Mesenchymal stem cell (in vitro differentiated cells and primary cell): ENCODE measurements around the gene MEAK7.
A peak's percentile ranks its signal among the peaks of the same experiment; 100 is the strongest.

Experiments
- DNase-seq: peaks from one replicate; pipeline ENCODE4 v3.0.0-alpha.2; 2013
- H2AFZ ChIP-seq: one replicate; pipeline ENCODE4 v1.6.1; 2013; ENCODE audit warnings: low read depth, mild to moderate bottlenecking, control low read depth, inconsistent platforms, low read length, moderate library complexity
- H2AK5ac ChIP-seq: 2 replicates; pipeline ENCODE4 v1.6.1; 2013; ENCODE audit warnings: low read length, moderate library complexity, mild to moderate bottlenecking, inconsistent platforms; ENCODE audit not compliant: severe bottlenecking
- H2BK120ac ChIP-seq: one replicate; pipeline ENCODE4 v1.6.1; 2013; ENCODE audit warnings: low read depth, mild to moderate bottlenecking, inconsistent platforms, low read length, moderate library complexity
- H2BK12ac ChIP-seq, 2 experiments: one replicate each; pipeline ENCODE4 v1.6.1; 2013; ENCODE audit warnings: inconsistent platforms in 2 of 2, low read length in 2 of 2, mild to moderate bottlenecking in 2 of 2, moderate library complexity in 2 of 2, control low read depth in 1 of 2
- H2BK15ac ChIP-seq: one replicate; pipeline ENCODE4 v1.6.1; 2013; ENCODE audit warnings: mild to moderate bottlenecking, low read depth, inconsistent platforms; ENCODE audit not compliant: poor library complexity, severe bottlenecking
- H2BK5ac ChIP-seq: 2 replicates; pipeline ENCODE4 v1.6.1; 2013; ENCODE audit warnings: low read depth, mild to moderate bottlenecking, low read length, control low read depth, inconsistent platforms; ENCODE audit not compliant: poor library complexity, severe bottlenecking
- H3K14ac ChIP-seq, 2 experiments: one replicate each; pipeline ENCODE4 v1.6.1; 2013; ENCODE audit warnings: inconsistent platforms in 2 of 2, low read length in 2 of 2, control low read depth in 1 of 2, mild to moderate bottlenecking in 1 of 2, moderate library complexity in 1 of 2
- H3K18ac ChIP-seq, 2 experiments: one replicate each; pipeline ENCODE4 v1.6.1; 2013; ENCODE audit warnings: inconsistent platforms in 2 of 2, low read length in 2 of 2, control low read depth in 1 of 2, low read depth in 1 of 2, mild to moderate bottlenecking in 1 of 2
- H3K23ac ChIP-seq, 2 experiments: one replicate each; pipeline ENCODE4 v1.6.1; 2013; ENCODE audit warnings: inconsistent platforms in 2 of 2, low read length in 2 of 2, mild to moderate bottlenecking in 2 of 2, moderate library complexity in 2 of 2, control low read depth in 1 of 2
- H3K27ac ChIP-seq: 2 replicates; pipeline ENCODE4 v1.5.1; 2013; ENCODE audit warnings: mild to moderate bottlenecking, moderate library complexity, low read length, control low read depth, inconsistent platforms; ENCODE audit not compliant: poor library complexity, severe bottlenecking
- H3K27me3 ChIP-seq, 2 experiments: 2 replicates each; pipeline versions ENCODE4 v1.6.1 to v1.7.0; 2013; ENCODE audit warnings: low read length in 2 of 2, mild to moderate bottlenecking in 2 of 2, moderate library complexity in 2 of 2, control low read depth in 1 of 2, inconsistent platforms in 1 of 2; ENCODE audit not compliant: control insufficient read depth in 1 of 2, insufficient read depth in 1 of 2
- H3K36me3 ChIP-seq, 2 experiments: 2 replicates each; pipeline versions ENCODE4 v1.6.1 to v1.7.0; 2013; ENCODE audit warnings: low read length in 2 of 2, control low read depth in 1 of 2, inconsistent platforms in 1 of 2, low read depth in 1 of 2, mild to moderate bottlenecking in 1 of 2; ENCODE audit not compliant: insufficient read depth in 2 of 2, control insufficient read depth in 1 of 2
- H3K4ac ChIP-seq, 2 experiments: one replicate each; pipeline ENCODE4 v1.6.1; 2013; ENCODE audit warnings: inconsistent platforms in 2 of 2, low read length in 2 of 2, mild to moderate bottlenecking in 2 of 2, moderate library complexity in 2 of 2, control low read depth in 1 of 2, low read depth in 1 of 2
- H3K4me1 ChIP-seq: 2 replicates; pipeline ENCODE4 v1.6.1; 2013; ENCODE audit warnings: low read depth, low read length, control low read depth; ENCODE audit not compliant: control insufficient read depth, insufficient read depth
- H3K4me2 ChIP-seq: 2 replicates; pipeline ENCODE4 v1.6.1; 2013; ENCODE audit warnings: low read length, mild to moderate bottlenecking, inconsistent platforms; ENCODE audit not compliant: poor library complexity, severe bottlenecking
- H3K4me3 ChIP-seq, 2 experiments: 2 replicates each; pipeline versions ENCODE4 v1.5.1 to v1.7.0; 2013; ENCODE audit warnings: low read length in 2 of 2, mild to moderate bottlenecking in 2 of 2, control low read depth in 1 of 2, low read depth in 1 of 2; ENCODE audit not compliant: insufficient read depth in 1 of 2
- H3K79me1 ChIP-seq: replicated peaks from 2 replicates; pipeline ENCODE4 v1.6.1; 2013; ENCODE audit warnings: mild to moderate bottlenecking, control low read depth, low read length, inconsistent platforms; ENCODE audit not compliant: poor library complexity, severe bottlenecking
- H3K9ac ChIP-seq: 2 replicates; pipeline ENCODE4 v1.7.0; 2013; ENCODE audit warnings: mild to moderate bottlenecking, low read length, moderate library complexity
- H3K9me3 ChIP-seq: 2 replicates; pipeline ENCODE4 v1.7.0; 2013; ENCODE audit warnings: mild to moderate bottlenecking, low read length; ENCODE audit not compliant: control insufficient read depth
- H4K8ac ChIP-seq: one replicate; pipeline ENCODE4 v1.6.1; 2013; ENCODE audit warnings: inconsistent platforms, mild to moderate bottlenecking, low read length, moderate library complexity
- H4K91ac ChIP-seq: one replicate; pipeline ENCODE4 v1.6.1; 2013; ENCODE audit warnings: mild to moderate bottlenecking, low read length, inconsistent platforms
- WGBS: methylation state at CpG from one replicate; pipeline ENCODE4 v1.1.7; 2013; ENCODE audit warnings: mixed read lengths; 5-methylcytosine and 5-hydroxymethylcytosine counted together

Gene MEAK7

DNA sequence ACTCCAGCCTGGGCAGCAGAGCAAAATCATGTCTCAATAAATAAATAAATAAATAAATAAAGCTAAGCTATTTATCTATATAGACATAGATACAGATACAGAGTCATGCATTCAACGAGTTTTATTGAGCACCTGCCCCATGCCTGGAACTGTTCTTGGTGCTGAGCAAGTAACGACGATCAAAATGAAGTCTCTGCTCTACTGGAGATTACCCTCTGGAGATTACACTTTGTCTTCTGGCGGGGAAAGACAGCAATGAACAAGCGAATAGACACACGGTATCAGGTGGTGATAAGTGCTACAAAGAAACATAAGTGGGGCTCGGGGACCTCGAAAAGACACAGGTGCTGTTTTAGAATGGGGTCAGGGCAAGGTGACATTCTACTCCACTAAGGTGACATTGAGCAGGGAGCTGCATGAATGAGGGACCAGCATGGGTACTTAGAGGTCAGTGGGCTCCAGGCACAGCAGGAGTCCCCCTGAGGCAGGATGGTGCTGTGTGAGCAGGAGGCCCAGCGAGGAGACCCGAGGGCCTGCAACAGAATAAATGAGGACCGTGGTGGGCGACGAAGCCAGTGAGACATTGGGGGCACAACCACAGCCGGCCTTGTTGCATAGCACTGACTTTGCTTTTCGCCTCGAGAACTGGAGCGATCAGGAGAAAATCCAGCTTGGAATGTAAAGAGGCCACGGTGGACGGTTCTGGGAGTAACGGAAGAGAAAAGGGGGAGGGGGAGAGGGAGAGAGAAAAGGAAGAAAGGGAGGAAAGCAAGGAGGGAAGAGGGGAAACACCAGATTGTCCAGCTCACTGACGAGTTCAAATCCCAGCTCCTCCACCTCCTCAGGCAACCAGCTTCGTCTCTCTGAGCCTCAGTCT is 42.4 kb upstream of the MEAK7 start:
- Histone ChIP-seq H2AK5ac (no peak overlapping the region), H3K23ac (no peak overlapping the region)
- WGBS, result 80% methylated on average over 22 of the region's 22 CpGs

DNA sequence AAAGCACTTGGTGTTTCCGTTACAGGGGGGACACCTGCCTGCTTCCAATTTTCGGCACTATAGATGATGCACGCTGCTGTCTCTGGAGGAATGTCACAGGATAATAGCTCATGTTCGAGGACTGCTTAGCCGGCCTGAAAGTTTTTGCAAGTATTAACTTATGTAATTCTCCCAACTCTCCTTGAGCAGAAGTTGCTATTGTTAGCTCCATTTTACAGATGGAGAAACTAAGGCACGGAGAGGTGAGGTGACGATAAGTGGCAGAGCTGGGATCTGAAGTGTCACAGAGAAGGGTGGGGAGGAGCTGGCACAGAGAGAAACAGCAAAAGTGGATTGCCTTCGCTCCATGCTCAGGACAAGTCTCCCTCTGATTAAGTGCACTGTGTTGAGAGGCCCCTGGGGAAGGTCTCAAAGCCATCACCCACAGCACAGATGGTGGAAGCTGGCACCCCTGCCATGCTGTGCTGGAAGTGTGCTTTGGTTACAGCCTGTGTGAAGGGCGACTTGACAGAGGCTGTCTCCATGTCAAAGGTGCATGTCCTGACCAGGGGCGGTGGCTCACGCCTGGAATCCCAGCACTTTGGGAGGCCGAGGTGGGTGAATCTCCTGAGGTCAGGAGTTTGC is 40.8 kb upstream of the MEAK7 start:
- H3K18ac ChIP-seq, result no peak overlapping the region
- peaks cover 30% of the 10 kb centered on the region for H3K4me1 ChIP-seq
- no peak overlapping the region for H4K8ac ChIP-seq
- no peak overlapping the region for H3K9ac ChIP-seq
- peaks cover 0 to 14% of the 10 kb centered on the region in 2 experiments for H3K27me3 ChIP-seq
- no peak for DNase-seq
- H3K9me3 ChIP-seq, result no peaks in the 10 kb centered on the region
- no peak overlapping the region for H3K4me3 ChIP-seq
- no peak overlapping the region for H3K14ac ChIP-seq
- WGBS, result 86% methylated on average over 12 of the region's 12 CpGs
- H2BK12ac ChIP-seq, result no peak overlapping the region
- H2BK15ac ChIP-seq, result no peak overlapping the region
- no peaks in the 10 kb centered on the region for H3K79me1 ChIP-seq
- no peak overlapping the region for H3K23ac ChIP-seq
- no peak overlapping the region for H3K4ac ChIP-seq
- no peak overlapping the region for H2BK120ac ChIP-seq
- H3K36me3 ChIP-seq, result no peaks in the 10 kb centered on the region
- H4K91ac ChIP-seq, result no peak overlapping the region
- H2AFZ ChIP-seq, result no peak overlapping the region
- no peak overlapping the region for H3K27ac ChIP-seq
- H3K4me2 ChIP-seq, result no peak overlapping the region
- no peak overlapping the region for H2AK5ac ChIP-seq
- H2BK5ac ChIP-seq, result no peak overlapping the region

More for the DNA sequence above, 42.4 kb upstream of the MEAK7 start:
- no peak overlapping the region for H3K4ac ChIP-seq
- no peak overlapping the region for H2BK120ac ChIP-seq
- no peak overlapping the region for H3K9ac ChIP-seq
- H4K91ac ChIP-seq, result no peak overlapping the region
- no peak overlapping the region for H2AFZ ChIP-seq
- no peaks in the 10 kb centered on the region for H3K79me1 ChIP-seq
- H3K36me3 ChIP-seq, result no peaks in the 10 kb centered on the region
- H2BK15ac ChIP-seq, result no peak overlapping the region
- H2BK5ac ChIP-seq, result no peak overlapping the region
- H4K8ac ChIP-seq, result no peak overlapping the region
- no peak overlapping the region for H3K4me3 ChIP-seq
- no peak for DNase-seq
- no peak overlapping the region for H3K18ac ChIP-seq
- H2BK12ac ChIP-seq, result no peak overlapping the region
- H3K4me2 ChIP-seq, result no peak overlapping the region
- H3K27me3 ChIP-seq, result peaks cover 0 to 14% of the 10 kb centered on the region in 2 experiments
- peaks cover 30% of the 10 kb centered on the region for H3K4me1 ChIP-seq
- H3K27ac ChIP-seq, result no peak overlapping the region
- no peaks in the 10 kb centered on the region for H3K9me3 ChIP-seq
- H3K14ac ChIP-seq, result no peak overlapping the region

DNA sequence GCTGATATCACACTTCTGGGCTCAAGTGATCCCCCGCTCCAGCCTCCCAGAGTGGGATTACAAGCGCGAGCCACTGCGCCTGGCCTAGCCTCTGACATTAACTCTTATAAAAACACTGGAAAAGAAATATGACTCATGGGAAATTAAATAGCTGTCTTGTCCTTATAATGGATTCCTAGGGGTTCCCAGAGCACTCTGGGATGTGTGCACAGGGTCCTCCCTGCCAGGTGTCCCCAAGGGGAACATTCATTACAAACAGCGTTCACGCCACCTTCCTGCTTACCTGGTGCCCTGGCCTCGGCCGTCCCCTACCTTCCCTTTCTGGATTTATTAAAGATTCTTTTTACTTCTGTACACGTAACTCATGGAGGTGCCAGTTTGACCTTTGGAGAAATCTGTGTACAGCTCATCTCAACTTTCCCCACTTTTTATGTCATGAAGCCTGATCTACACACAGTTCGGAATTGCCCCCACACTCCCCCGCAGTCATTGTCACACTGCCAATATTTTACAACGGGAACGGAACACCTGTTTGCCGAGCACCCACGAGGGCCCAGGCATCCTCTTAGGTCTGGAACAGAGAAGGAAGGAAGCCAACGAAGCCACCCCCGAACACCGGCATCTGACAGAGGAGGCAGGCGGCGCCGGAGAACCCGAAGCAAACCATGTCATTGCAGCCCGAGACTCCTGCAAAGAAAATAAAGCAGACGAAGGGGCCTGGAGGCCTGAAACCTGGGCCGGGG is 39.7 kb upstream of the MEAK7 start:
- Histone ChIP-seq H3K27me3 (peaks cover 0 to 14% of the 10 kb centered on the region in 2 experiments), H2BK5ac (no peak overlapping the region), H2BK120ac (no peak overlapping the region), H2AFZ (no peak overlapping the region), H3K4ac (no peak overlapping the region), H3K18ac (no peak overlapping the region), H3K4me2 (no peak overlapping the region), H2AK5ac (peak overlapping the region; percentile 22), H3K9me3 (no peaks in the 10 kb centered on the region), H2BK12ac (peak overlapping the region in 1 of 2 experiments; percentile 31), H4K8ac (no peak overlapping the region), H3K79me1 (no peaks in the 10 kb centered on the region), H3K23ac (no peak overlapping the region), H4K91ac (no peak overlapping the region), H3K4me3 (no peak overlapping the region), H3K36me3 (no peaks in the 10 kb centered on the region), H3K9ac (no peak overlapping the region), H3K14ac (no peak overlapping the region), H3K4me1 (peaks cover 27% of the 10 kb centered on the region), H2BK15ac (no peak overlapping the region), H3K27ac (no peak overlapping the region)
- WGBS, result 86% methylated on average over 24 of the region's 25 CpGs
- DNase-seq, result no peak

DNA sequence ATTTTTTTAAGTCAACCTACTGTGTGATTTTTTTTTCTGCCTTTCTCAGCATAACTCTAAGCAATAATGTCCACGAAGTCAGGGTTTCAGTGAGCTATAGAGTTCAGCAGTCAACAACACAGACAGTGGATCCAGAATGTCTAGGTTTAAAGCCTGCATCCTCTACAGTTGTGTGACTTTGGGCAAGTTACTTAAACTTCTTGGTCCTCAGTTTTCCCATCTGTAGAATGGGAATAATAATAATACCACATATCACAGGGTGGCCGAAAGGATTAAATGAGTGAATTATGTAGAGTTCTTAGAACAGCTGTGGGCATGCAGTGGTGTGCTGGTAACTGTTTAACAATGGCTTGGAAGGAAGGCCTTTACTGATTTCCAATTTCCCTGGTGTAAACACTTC is 38.8 kb upstream of the MEAK7 start:
- no peak overlapping the region for H4K8ac ChIP-seq
- no peak overlapping the region for H3K4me3 ChIP-seq
- no peak overlapping the region for H3K27ac ChIP-seq
- H3K36me3 ChIP-seq, result no peaks in the 10 kb centered on the region
- H2BK15ac ChIP-seq, result no peak overlapping the region
- H4K91ac ChIP-seq, result no peak overlapping the region
- no peak overlapping the region for H2BK5ac ChIP-seq
- H2BK120ac ChIP-seq, result no peak overlapping the region
- no peak for DNase-seq
- WGBS, result 89% methylated on average over 2 of the region's 2 CpGs
- no peak overlapping the region for H3K18ac ChIP-seq
- H3K9me3 ChIP-seq, result no peaks in the 10 kb centered on the region
- no peak overlapping the region for H3K9ac ChIP-seq
- H3K79me1 ChIP-seq, result no peaks in the 10 kb centered on the region
- H3K23ac ChIP-seq, result no peak overlapping the region
- no peak overlapping the region for H3K4ac ChIP-seq
- no peak overlapping the region for H2AFZ ChIP-seq
- H2BK12ac ChIP-seq, result no peak overlapping the region
- peak overlapping the region; percentile 91 for H2AK5ac ChIP-seq
- peaks cover 22% of the 10 kb centered on the region for H3K4me1 ChIP-seq
- H3K4me2 ChIP-seq, result no peak overlapping the region
- peaks cover 0 to 14% of the 10 kb centered on the region in 2 experiments for H3K27me3 ChIP-seq
- no peak overlapping the region for H3K14ac ChIP-seq
